A549 treated with ZK216348 at 1 μM for 4 hours (cell line): ENCODE results near the gene SIRPG. TPM values are rescaled to one million over a fixed set of nuclear protein-coding genes. Genes with fewer than 3 reads are reported as not detected.

Experiments used
- total RNA-seq: library from RNA; stranded (reverse); fragments of 200-300 nt; extraction: Qiagen RNA extraction; gene quantifications from 5 replicates; pipeline ENCODE4 v1.2.3, GENCODE V29; 2022; ENCODE audit warnings: low read depth

Gene SIRPG
- total RNA-seq: not detected in 5 replicates

GRCh38 chr20:1657556-1658334 lies at the start of gene SIRPG:
Gene SIRPG, minus strand, starts transcription at chr20:1657779. Its CDS starts 65 bp downstream, at chr20:1657714.

GRCh38 chr20:1619861-1620444 lies 37.6 kb downstream of the SIRPG start, which contains the start of gene SIRPB1:
Gene SIRPB1, minus strand, starts transcription at chr20:1620009. Its CDS starts 65 bp downstream, at chr20:1619944.

Other genes starting within 250 kb of the SIRPG start
- 111 to 129 TPM (median 114 TPM) in 5 replicates for gene NSFL1C, start 190.9 kb downstream of the SIRPG start, total RNA-seq
- 0.05 TPM in 1 of 5 replicates, not detected in the others for gene SIRPB2, start 166.4 kb downstream of the SIRPG start, total RNA-seq
- not detected in 5 replicates for gene SIRPD, start 100.1 kb downstream of the SIRPG start, total RNA-seq
- 0.36 to 0.98 TPM (median 0.51 TPM) in 5 replicates for gene SIRPB1, start 37.8 kb downstream of the SIRPG start, total RNA-seq
- 22.1 to 30.1 TPM (median 25.4 TPM) in 5 replicates for gene SIRPA, start 237.6 kb upstream of the SIRPG start, total RNA-seq